GM12891 (cell line): Measurements from ENCODE around the gene MAP2K5.

Experiments
- PAX5 ChIP-seq: IDR thresholded peaks from 2 replicates; pipeline ENCODE4 v1.6.1; 2011; ENCODE audit warnings: low read length, moderate library complexity, mild to moderate bottlenecking; ENCODE audit not compliant: insufficient read depth, severe bottlenecking
- POLR2A ChIP-seq: IDR thresholded peaks from 2 replicates; pipeline ENCODE4 v1.6.1; 2011; ENCODE audit warnings: low read depth, low read length, control low read depth
- POLR2AphosphoS5 ChIP-seq: IDR thresholded peaks from 2 replicates; pipeline ENCODE4 v1.6.1; 2011; ENCODE audit warnings: low read depth, low read length, control low read depth
- POU2F2 ChIP-seq: IDR thresholded peaks from 2 replicates; pipeline ENCODE4 v1.6.1; 2011; ENCODE audit warnings: low read depth, mild to moderate bottlenecking, control low read depth, low read length, moderate library complexity
- SPI1 ChIP-seq: IDR thresholded peaks from 2 replicates; pipeline ENCODE4 v1.6.1; 2011; ENCODE audit warnings: low read depth, low read length, control low read depth
- TAF1 ChIP-seq: IDR thresholded peaks from 2 replicates; pipeline ENCODE4 v1.6.1; 2011; ENCODE audit warnings: low read depth, low read length, control low read depth

- TF ChIP-seq POLR2A (no peak), POLR2AphosphoS5 (no peak), TAF1 (no peak), PAX5 (no peak), SPI1 (no peak), POU2F2 (no peak)
These were observed 238.6 kb downstream of the MAP2K5 start for GRCh38 chr15:67781061-67781460.
